DMS79 (cell line): Measurements from ENCODE around the gene EMP1.
"Not testable (repeated sequence)": the region's sequence is repeated elsewhere in the genome, so short reads cannot be mapped to it uniquely, and the experiment has no call there.

Experiments used
- DNase-seq: peaks from one replicate; lab custom pipeline; 2025; lab: John Stamatoyannopoulos, UW

EMP1 gene

GRCh38 chr12:13257356-13257875, 60.9 kb downstream of the EMP1 start:
- no peak for DNase-seq

- no peak for DNase-seq
Observed at GRCh38 chr12:13258197-13258596, 61.7 kb downstream of the EMP1 start.

GRCh38 chr12:13258717-13259119, 62.2 kb downstream of the EMP1 start:
- DNase-seq, result no peak

GRCh38 chr12:13259625-13260024, 63.1 kb downstream of the EMP1 start:
- not testable (repeated sequence) for DNase-seq

GRCh38 chr12:13267826-13268225, 71.3 kb downstream of the EMP1 start:
- not testable (repeated sequence) for DNase-seq

- DNase-seq, result no peak
Observed at GRCh38 chr12:13268581-13268980, 72.1 kb downstream of the EMP1 start.
